ENCODE results near the gene ZNF429.
"Not testable (repeated sequence)": the region's sequence is repeated elsewhere in the genome, so short reads cannot be mapped to it uniquely, and the experiment has no call there.

Gene ZNF429

DNA sequence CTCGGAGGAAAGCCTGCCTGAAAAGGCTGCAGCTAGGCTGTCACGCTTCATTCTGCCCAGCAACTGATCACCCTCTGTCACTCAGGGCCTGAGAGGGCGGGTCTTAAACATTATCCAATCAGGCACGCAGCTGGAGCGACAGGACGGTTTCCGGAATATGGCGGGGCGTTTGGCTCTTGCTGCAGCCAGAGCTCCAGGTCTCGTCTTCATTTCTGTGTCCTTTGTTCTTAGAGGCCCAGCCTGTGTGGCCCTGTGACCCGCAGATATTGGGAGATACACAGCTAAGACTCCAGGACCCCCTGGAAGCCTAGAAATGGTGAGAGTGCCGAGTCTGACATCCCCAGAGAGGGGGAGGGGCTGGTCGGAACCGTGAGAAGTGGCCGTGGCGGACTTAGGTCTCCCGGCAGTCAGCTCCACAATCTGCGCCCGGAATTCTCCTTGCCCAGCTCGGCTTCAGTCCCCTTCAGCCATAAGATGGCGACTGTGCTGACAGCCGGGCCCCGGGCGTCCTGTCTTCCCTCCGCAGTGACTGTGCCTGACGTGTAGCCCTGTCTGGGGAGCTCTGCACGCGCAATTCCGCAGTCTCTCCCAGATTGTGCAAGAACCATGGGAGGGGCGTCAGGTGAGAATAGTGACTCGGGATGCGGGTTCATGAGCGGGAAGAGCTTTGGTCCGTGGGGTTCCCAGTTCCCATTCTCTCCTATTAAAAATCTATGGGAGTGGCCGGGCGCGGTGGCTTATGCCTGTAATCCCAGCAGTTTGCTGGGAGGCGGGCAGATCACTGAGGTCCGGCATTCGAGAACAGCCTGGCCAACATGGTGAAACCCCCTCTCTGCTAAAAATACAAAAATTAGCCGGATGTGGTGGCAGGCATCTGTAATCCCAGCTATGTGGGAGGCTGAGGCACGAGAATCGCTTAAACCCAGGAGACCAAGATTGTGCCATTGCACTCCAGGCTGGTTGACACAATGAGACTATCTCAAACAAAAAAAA lies at the start of gene ZNF429:
Gene ZNF429 (plus strand): TSS at position 144 of the 993 bp plus-strand sequence. CDS start 170 bp downstream, at position 314.
- peak; percentile 99 for DNase-seq

DNA sequence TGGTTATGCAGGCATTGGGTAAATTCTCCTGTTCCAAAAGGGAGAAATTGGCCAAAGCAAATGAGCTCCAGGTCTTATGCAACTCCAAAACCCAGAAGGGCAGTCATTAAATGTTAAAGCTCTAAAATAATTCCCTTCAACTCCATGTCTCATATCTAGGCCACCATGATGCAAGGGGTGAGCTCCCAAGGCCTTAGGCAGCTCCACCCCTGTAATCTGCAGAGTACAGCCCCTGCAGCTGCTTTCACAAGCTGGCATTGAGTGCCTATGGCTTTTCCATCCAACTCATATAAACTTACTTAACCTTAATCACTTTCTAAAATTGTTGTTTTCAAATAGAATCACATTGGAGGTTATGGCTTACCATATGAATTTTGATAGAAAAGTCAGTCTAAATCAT lies 44.7 kb upstream of the ZNF429 start:
- DNase-seq: peak; percentile 29

DNA sequence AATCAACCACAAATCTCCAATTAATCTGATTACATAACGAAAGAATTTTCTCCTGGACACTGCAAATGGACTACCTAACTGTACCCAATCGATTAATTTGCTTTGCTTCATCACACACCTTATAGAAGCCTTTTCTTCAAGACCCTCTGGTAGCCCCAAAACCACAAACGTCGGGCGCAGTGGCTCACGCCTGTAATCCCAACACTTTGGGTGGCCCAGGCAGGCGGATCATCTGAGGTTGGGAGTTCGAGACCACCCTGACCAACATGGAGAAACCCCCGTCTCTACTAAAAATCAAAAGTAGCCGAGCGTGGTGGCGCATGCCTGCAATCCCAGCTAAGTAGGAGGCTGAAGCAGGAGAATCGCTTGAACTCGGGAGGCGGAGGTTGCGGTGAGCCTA lies 42.9 kb upstream of the ZNF429 start:
- no peak for DNase-seq

DNA sequence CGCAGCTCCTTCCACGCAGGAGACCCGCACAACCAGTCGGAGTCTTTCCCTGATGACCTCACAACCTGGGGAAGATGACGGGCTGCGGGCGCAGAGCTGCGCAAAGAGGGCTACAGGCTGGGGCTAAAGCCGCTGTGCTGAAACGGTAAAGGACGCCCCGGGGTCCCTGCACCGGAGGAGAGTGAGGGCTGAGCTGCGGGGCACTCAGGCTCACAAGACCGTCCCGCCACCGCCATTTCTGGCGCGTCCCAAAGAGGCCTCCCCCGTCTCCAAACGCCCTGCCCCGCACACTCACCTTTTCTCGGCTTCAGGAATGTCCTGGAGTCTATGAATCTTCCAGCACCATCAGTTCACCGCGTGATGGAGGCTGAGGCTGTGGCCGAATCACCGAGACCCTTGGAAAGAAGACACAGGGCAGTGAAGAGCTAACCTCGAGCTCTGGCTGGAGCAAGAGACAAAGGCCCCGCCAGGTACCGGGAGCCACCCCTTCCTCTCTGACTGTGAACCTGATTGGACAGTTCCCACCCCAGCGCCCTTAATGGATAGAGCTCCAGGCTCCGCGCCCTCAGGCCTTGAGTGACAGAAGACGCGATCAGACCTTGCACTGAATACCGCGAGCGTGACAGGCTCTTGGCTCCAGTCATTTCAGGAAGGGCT lies 41.8 kb upstream of the ZNF429 start:
- peak; percentile 93 for DNase-seq

DNA sequence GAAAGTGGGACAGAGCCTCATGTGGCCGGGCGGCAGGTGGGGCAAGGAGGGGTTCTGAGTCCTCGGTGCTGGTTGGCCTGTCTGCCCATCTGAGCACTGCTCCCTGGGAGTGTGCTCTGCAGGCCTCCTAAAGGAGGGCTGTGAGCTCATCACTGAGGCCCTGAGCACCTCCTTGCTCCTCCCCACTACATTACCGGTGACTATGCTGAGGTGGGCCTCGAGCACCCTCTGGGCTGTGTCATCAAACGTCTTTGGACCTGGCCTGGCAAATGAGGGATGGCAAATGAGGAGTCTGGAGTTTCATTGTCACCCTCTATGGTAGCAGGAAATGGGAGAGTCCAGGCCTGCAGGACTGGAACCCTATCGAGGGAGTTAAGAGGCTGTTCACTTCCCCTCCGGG lies 38.8 kb upstream of the ZNF429 start:
- no peak for DNase-seq

DNA sequence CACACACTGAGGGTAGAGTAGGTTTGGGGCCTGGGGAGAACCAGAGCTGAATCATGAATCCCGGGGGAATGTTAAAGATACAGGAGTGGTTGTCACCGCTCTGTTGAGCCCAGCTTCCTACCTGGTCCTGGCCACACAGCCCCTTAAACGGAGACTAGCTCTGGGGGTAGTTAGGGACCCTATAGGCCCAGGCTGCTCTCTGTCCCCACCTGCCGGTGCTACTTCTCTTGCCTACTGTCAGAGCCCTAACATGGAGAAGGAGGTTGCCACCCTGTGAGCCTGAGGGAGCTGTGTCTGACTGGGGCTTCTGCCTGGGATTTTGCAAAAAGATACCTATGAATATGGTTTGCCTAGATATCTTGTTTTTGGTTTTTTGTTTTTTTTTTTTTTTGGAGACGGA lies 36.6 kb upstream of the ZNF429 start:
- peak; percentile 36 for DNase-seq

DNA sequence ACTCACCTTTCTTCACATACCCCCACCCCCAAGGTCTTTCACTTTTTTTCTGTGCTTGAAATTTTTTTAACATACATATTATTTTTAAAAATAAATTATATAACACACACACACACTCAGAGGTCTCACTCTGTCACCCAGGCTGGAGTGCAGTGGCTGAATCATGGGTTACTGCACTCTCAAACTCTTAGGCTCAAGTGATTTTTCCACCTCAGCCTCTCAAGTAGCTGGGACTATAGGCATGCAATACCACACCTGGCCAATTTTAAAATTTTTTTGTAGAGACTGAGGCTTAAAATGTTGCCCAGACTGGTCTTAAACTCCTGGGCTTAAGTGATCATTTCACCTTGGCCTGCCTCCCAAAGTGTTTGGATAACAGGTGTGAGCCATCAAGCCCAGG lies 32.9 kb upstream of the ZNF429 start:
- no peak for DNase-seq

DNA sequence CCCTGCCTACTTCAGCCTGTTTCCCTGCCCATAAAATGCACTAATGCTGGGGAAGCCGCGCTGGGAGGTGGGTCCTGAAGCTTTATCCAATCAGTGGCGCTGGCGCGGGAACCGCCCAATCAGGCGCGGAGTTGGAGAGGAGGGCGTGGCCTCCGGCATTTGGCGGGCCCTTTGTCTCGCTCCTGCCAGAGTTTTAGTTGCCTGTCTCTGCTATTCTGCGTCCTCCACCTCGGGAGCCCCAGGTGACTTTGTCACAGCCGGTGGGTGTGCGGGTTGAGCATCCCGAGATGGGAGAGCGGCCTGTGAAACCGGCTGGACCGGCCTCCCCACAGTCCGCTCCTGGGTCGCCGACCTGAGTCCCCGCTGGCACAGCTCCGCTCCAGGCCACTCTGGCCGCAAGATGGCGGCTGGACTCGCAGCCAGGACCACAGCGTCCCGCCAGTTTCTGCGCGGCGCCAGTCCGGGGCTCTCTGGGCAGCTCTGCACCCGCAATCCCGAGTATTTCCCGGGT lies 30.7 kb upstream of the ZNF429 start:
- DNase-seq: peak; percentile 94

DNA sequence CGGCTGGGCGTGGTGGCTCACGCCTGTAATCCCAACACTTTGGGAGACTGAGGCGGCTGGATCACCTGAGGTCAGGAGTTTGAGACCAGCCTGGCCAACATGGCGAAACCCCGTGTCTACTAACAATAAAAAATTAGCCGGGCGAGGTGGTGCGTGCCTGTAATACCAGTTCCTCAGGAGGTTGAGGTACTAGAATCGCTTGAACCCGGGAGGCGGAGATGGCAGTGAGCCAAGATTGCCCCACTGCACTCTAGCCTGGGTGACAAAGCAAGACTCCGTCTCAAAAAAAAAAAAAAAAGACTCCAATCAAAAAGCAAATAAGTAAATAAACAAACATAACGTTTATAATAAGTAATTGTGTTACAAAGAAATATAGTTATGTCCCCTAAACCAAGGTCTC lies 23.0 kb upstream of the ZNF429 start:
- DNase-seq: not testable (repeated sequence)

DNA sequence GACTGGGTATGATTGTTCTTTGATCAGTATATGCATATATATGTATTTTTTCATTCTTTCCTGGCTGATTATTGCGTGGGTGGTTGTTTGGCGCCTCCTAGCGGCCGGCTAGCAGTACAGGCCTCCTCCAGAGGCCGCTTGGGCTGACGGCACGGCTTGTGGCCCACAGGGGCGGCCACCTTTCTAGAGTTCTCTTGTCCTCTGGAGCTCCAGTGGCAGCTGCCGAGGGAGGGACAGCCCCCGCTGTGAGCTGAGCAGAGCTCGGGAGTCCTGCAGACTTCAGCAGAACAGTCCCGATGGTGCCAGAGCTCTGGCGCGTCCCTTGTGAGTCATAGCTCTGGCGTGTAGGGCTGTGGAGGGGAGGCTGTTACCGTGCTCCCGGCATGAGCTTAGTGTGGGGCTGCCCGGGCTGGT lies 22.5 kb upstream of the ZNF429 start:
- DNase-seq: peak; percentile 74

DNA sequence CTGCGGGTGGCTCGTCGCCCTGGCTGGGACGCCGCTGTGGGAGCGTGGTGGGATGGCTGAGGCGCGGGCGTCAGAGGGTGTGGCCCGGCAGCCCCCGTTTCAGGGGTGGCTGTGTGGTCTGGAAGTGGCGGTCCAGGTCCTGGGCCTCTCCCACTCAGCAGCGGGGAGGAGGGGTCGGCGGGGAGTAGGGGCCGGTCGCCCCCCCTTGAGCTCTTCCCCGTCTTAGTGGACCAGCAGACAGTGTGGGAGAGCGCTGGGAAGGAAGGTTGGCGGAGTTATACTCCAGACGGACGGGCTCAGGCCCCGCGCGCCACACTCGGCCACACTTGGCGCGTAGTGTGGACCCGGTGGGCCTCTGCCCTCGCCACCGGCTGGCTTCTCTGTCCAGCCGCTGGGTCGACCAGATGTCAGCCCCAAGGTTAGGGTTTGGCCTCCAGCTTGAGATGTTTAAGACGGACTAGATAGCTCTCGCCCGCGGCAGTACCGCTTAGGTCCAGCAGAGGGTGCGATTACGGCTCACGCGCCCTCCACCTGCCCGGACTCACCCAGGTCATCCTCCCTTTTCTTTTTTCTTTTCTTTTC lies 21.7 kb upstream of the ZNF429 start:
- peak; percentile 72 for DNase-seq

DNA sequence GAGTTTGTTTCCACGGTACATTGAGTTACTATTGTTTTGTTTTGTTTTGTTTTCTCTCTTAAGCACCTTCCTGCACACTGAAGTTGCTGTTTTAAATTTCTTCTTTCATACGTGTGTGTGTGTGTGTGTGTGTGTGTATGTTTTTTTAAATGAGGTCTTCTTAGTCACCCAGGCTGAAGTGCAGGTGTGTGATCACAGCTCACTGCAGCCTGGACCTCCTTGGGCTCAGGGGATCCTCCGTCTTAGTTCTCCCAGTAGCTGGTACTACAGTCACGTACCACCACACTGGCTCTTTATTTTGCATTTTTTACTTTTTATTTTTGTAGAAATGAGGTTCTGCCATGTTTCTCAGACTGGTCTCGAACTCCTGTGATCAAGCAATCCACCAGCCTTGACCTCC lies 20.8 kb upstream of the ZNF429 start:
- no peak for DNase-seq

DNA sequence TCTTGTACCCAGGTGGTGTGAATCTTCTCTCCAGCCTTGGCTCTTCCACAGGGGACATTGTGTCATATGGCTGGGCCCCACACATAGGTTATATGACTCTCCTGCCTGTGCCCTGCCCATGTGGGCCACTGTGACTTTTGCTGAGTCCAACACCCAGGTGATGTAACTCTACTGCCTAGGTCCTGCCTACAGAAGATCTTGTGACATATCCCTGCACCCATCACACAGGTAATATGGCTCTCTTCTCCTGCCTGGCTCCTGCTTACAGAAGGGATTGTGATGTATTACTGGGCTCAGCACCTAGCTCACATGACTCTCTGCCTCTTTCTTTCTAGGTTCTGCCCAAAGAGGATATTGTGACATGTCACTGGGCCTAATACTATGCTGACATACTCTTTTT lies 19.5 kb upstream of the ZNF429 start:
- DNase-seq: no peak

DNA sequence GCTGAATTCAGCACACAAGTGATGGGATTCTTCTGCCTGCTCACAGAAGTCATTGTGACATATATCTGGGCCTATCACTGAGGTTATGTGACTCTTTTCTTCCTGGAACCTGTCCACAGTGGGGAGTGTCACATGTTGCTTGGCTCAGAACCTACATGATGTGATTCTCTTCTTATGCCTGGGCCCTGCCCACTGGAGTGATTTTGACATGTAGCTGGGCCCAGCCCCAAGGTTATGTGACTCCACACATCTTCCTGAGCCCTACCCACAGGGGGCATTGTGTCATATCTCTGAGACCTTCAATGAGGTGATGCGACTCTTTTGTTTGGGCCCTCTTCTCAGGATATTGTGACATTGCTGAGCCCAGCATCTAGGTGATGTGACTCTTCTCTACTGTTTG lies 17.4 kb upstream of the ZNF429 start:
- DNase-seq: no peak

DNA sequence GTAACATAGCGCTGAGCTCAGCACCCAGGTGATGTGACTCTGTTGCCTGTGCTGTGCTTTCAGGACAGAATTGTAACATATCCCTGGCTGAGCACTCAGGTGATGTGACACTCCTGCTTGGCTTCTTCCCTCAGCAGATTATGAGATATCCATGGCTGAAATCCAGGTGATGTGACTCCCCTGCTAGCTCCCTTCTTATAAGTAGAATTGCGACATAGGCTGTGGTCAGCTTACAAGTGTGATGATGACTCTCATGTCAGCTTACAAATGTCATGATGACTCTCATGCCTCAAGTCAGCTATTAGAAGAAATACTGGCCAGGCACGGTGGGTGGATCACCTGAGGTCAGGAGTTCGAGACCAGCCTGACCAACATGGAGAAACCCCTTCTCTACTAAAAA lies 14.3 kb upstream of the ZNF429 start:
- peak; percentile 24 for DNase-seq

DNA sequence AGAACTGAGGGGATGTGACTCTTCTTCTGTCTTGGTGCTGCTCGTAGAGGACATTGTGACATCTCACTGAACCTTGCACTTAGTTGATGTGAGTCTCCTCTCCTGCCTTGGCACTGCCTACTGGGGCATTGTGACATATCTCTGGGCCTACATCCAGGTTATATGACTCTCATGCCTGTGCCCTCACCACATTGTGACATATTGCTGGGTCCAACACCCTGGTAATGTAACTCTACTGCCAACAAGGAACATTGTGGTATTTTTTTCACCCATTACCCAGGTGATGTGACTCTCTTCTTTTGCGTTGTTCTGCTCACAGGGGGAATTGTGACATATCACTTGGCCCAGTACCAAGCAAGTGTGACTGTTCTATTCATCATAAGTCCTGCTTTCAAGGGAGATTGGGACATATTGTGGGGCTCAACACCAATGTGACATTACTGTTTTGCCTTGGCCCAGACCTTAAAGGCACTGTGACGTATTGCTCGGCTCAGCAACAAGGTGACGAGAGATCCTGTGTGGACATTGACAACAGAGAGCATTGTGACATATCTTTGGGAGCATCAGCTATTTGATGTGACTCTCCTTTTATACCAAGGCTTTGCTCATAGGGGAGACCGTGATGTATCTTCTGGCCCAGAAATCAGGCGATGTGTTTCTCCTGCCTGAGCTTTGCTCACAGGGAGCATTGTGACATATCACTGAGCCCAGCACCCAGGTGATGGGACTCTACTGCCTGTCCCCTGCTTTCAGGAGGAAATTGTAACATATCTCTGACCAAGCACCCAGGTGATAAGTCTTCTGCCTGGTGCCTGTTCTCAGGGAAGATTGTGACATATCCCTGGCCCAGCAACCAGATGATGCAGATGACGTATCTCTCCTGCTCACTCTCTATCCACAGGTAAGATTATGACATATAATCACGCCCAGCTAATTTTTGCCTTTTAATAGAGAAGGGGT lies 12.2 kb upstream of the ZNF429 start:
- DNase-seq: peak; percentile 56

DNA sequence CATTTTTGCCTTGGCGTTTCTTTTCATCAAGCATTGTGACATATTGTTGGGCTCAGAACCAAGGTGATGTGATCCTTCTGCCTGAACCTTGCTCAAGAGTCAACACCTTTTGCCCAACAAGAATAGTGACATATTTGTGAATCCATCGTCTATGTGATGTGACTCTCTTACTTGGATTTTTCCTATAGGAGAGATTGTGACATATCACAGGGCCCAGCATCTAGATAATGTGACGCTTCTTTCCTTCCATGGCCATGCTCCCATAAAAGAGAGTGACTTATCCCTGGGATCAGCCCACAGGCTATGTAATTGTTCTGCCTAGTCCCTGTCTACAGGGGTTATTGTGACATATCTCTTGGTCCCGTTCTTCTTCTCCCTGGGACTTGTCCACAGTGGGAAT lies 8.5 kb upstream of the ZNF429 start:
- no peak for DNase-seq

DNA sequence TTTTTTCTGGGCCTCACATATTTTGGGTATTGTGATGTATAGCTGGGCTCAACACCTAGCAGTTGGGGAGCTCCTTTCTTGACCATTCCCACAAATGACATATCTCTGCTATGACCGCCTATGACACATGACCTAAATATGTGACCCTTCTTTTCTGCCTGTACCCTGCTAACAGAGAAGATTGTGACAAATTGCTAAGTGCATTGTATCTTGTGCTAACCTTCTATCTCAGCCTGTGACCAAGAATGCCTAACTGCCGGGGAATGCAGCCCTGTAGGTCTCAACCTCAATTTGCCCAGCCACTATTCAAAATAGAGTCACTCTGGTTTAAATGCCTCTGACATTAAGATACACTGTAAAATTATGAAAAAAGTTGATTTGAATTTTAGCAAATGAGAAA lies 6.8 kb upstream of the ZNF429 start:
- no peak for DNase-seq

DNA sequence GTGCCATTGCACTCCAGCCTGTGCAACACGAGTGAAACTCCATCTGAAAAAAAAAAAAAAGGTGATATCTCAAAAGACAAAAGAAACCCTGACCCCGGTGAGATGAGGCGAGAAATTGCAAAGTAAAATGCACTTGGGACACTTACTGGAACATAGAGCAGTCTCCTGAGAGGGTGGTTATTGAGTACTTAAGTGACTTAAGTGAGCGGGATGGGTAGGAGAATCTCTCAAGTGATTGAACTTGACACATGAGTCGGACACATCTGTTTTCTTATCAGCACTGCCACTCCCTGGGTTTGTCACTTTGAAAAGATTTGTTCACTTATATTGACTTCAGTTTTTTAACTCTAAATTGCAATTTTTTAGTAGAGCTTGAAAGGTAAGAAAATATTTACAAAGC lies 2.8 kb downstream of the ZNF429 start:
- DNase-seq: peak; percentile 37

DNA sequence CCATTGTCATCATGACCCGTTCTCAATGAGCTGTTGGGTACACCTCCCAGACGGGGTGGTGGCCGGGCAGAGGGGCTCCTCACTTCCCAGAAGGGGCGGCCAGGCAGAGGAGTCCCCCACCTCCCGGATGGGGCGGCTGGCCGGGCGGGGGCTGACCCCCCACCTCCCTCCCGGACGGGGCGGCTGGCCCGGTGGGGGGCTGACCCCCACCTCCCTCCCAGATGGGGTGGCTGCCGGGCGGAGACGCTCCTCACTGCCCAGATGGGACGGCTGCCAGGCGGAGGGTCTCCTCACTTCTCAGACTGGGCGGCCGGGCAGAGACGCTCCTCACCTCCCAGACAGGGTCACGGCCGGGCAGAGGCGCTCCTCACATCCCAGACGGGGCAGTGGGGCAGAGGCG lies 5.7 kb downstream of the ZNF429 start:
- DNase-seq: not testable (repeated sequence)

DNA sequence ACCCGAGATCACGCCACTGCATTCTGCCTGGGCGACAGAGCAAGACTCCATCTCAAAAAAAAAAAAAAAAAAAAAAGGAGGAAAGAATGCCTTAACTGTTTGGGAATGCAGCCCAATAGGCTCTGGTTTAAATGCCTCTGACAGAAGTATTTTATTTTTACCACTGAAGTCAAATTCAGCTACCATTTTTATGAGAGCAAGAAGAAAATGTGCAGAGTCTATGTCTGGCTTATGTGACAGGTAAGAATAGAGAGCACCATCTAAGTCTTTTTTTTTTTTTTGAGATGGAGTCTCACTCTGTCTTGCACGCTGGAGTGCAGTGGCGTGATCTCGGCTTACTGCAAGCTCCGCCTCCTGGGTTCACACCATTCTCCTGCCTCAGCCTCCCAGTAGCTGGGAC lies 7.2 kb downstream of the ZNF429 start:
- not testable (repeated sequence) for DNase-seq

DNA sequence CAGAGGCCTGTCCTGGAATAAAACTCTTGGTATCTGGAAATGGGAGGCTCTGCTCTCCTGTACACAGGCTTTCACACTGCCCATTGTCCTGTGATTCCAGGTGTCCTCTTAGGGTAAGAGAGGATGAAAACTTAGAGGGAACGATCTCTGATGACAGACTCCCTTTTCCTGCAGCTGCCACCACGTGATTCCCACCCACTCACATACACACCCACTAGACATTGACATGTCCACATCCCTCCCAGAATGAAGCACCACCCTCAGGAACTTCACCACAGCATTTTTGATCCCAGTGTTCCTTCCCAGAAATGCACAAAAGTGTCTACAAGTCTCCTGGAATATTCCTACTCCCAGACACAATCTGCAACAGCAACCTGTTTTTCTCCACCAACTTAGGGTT lies 8.2 kb downstream of the ZNF429 start:
- no peak for DNase-seq

All from hematopoietic multipotent progenitor cell treated with erythropoietin and hydrocortisone succinate and interleukin-3 and kit ligand, for 4 days (in vitro differentiated cells).